T-helper 1 cell treated with Interleukin-12 subunit alpha and Interleukin-12 subunit beta and Interleukin-4 antibody, amounts not matched to agents 30 ng/mL and 1 ng/mL, for 36 hours (primary cell): ENCODE measurements around the gene TMC8. TPM values are rescaled to one million over a fixed set of nuclear protein-coding genes. Genes with fewer than 3 reads are reported as not detected.
"Not testable (repeated sequence)": the region's sequence is repeated elsewhere in the genome, so short reads cannot be mapped to it uniquely, and the experiment has no call there.

Experiments used
- intact Hi-C: fragments of 100-400 bp; cut with micrococcal nuclease; formaldehyde crosslinking; loops from one replicate; pipeline ENCODE4 v1.15.1; 2024
- total RNA-seq: library from RNA; stranded (reverse); gene quantifications from 2 replicates; pipeline ENCODE4 v1.2.3, GENCODE V29; 2022

Gene TMC8
- 411 and 412 TPM in 2 replicates for total RNA-seq

GRCh38 chr17:78130437-78131101 is at the start of gene TMC8:
TMC8 (plus strand) TSS chr17:78130771; CDS start chr17:78131589, 818 bp downstream.
- intact Hi-C loops, result loop anchor here (1.0 to 5.0 kb wide), 7 partner anchors 9 to 1393 kb away; partner anchors contain the start of genes MFSD11, SRSF2 and SYNGR2

- intact Hi-C loops, result no loop called here
Measured at GRCh38 chr17:78081551-78081950, 49.0 kb upstream of the TMC8 start.

- intact Hi-C loops, result not testable (repeated sequence)
Measured at GRCh38 chr17:78082355-78082872, 48.2 kb upstream of the TMC8 start.

- intact Hi-C loops, result no loop called here
Measured at GRCh38 chr17:78082988-78083387, 47.6 kb upstream of the TMC8 start.

GRCh38 chr17:78086740-78087139 is 43.8 kb upstream of the TMC8 start:
- intact Hi-C loops, result no loop called here

- intact Hi-C loops, result no loop called here
Measured at GRCh38 chr17:78088529-78088928, 42.0 kb upstream of the TMC8 start.

- intact Hi-C loops, result no loop called here
Measured at GRCh38 chr17:78089576-78090281, 40.8 kb upstream of the TMC8 start.

- intact Hi-C loops, result no loop called here
Measured at GRCh38 chr17:78092794-78093324, 37.7 kb upstream of the TMC8 start.

GRCh38 chr17:78095035-78095434 is 35.5 kb upstream of the TMC8 start:
- intact Hi-C loops, result no loop called here

GRCh38 chr17:78096093-78096492 is 34.5 kb upstream of the TMC8 start:
- intact Hi-C loops, result no loop called here

GRCh38 chr17:78101112-78101511 is 29.5 kb upstream of the TMC8 start:
- intact Hi-C loops, result no loop called here

GRCh38 chr17:78101542-78101941 is 29.0 kb upstream of the TMC8 start:
- intact Hi-C loops, result no loop called here

GRCh38 chr17:78103311-78103710 is 27.3 kb upstream of the TMC8 start:
- intact Hi-C loops, result no loop called here

- intact Hi-C loops, result no loop called here
Measured at GRCh38 chr17:78104540-78104941, 26.0 kb upstream of the TMC8 start.

- intact Hi-C loops, result no loop called here
Measured at GRCh38 chr17:78105101-78105500, 25.5 kb upstream of the TMC8 start.

GRCh38 chr17:78105551-78105950 is 25.0 kb upstream of the TMC8 start:
- intact Hi-C loops, result no loop called here

- intact Hi-C loops, result no loop called here
Measured at GRCh38 chr17:78106211-78106610, 24.4 kb upstream of the TMC8 start.

- intact Hi-C loops, result no loop called here
Measured at GRCh38 chr17:78107457-78107856, 23.1 kb upstream of the TMC8 start.

GRCh38 chr17:78107976-78108725 is 22.4 kb upstream of the TMC8 start:
- intact Hi-C loops, result no loop called here

- intact Hi-C loops, result no loop called here
Measured at GRCh38 chr17:78108726-78109488, 21.7 kb upstream of the TMC8 start.

- intact Hi-C loops, result no loop called here
Measured at GRCh38 chr17:78109489-78109761, 21.1 kb upstream of the TMC8 start.
